PFSK-1 (cell line): ENCODE measurements around the gene ZNF497.

Source experiments
- FOXP2 ChIP-seq: optimal IDR thresholded peaks from 2 replicates; pipeline ENCODE3; 2011; ENCODE audit warnings: borderline replicate concordance, control low read depth, inconsistent platforms; ENCODE audit not compliant: insufficient read depth; ENCODE audit errors: extremely low read length, extremely low read depth
- POLR2AphosphoS5 ChIP-seq: IDR thresholded peaks from 2 replicates; pipeline ENCODE4 v1.6.1; 2012; ENCODE audit warnings: low read depth, mild to moderate bottlenecking, control low read depth, low read length, moderate library complexity
- REST ChIP-seq, 2 experiments: IDR thresholded peaks; 2 replicates each; pipeline versions ENCODE4 v1.6.1 to v1.8.0; 2011 to 2012; ENCODE audit warnings: low read depth in 2 of 2, low read length in 2 of 2, control low read depth in 1 of 2, inconsistent platforms in 1 of 2, mild to moderate bottlenecking in 1 of 2, moderate library complexity in 1 of 2; ENCODE audit not compliant: insufficient read depth in 1 of 2
- SIN3A ChIP-seq: IDR thresholded peaks from 2 replicates; pipeline ENCODE4 v1.6.1; 2012; ENCODE audit warnings: mild to moderate bottlenecking, low read length, moderate library complexity, borderline replicate concordance; ENCODE audit not compliant: insufficient read depth
- TAF1 ChIP-seq: IDR thresholded peaks from 2 replicates; pipeline ENCODE4 v1.6.1; 2012; ENCODE audit warnings: low read length, control low read depth, borderline replicate concordance; ENCODE audit not compliant: insufficient read depth

DNA sequence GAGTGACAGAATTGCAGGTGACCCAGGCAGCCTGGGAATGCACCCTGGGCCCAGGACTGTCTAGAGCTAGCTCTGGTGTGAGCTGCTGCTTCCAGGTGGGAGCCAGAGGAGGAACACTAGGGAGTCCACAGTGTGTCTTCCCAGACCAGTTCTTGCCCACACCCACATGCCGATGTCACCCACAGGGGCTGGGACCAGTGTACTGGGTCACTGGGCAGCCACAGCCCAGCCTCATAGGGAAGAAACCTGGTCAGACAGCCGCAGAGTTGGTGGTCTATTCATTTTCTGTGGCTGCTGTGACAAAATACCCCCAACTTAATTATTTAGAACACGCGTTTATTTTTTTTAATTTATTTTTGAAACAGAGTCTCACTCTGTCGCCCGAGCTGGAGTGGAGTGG, 36.0 kb upstream of the ZNF497 start:
- no peak for TF ChIP-seq SIN3A
- TF ChIP-seq REST (IDR thresholded peaks at IDR 0.05; ENCODE audit: insufficient read depth in 1 of 2, low read depth in 2 of 2, low read length in 2 of 2): no peak
- TF ChIP-seq TAF1: no peak
- TF ChIP-seq POLR2AphosphoS5: no peak
- TF ChIP-seq FOXP2: no peak
